Hepatocyte (in vitro differentiated cells): ENCODE data around the gene CATSPER1. TPM values are rescaled to one million over a fixed set of nuclear protein-coding genes. Genes with fewer than 3 reads are reported as not detected.
A peak's percentile ranks its signal among the peaks of the same experiment; 100 is the strongest.

ENCODE experiments used
- DNase-seq: peaks from one replicate; pipeline ENCODE4 v3.0.0-alpha.2; 2016; ENCODE audit warnings: low spot score
- H2AFZ ChIP-seq: fragments of 200-600 bp; sonication (generic); 2 replicates; pipeline ENCODE4 v1.6.0; 2016; ENCODE audit warnings: antibody characterized with exemption, mild to moderate bottlenecking
- H3K27ac ChIP-seq: fragments of 200-600 bp; sonication (generic); 2 replicates; pipeline ENCODE4 v1.5.1; 2016; ENCODE audit warnings: mild to moderate bottlenecking
- H3K27me3 ChIP-seq: fragments of 200-600 bp; sonication (generic); 2 replicates; pipeline ENCODE4 v1.6.1; 2016
- H3K36me3 ChIP-seq: fragments of 200-600 bp; sonication (generic); replicated peaks from 2 replicates; pipeline ENCODE4 v1.5.1; 2016; ENCODE audit warnings: low read depth; ENCODE audit not compliant: insufficient read depth
- H3K4me1 ChIP-seq: fragments of 200-600 bp; sonication (generic); 2 replicates; pipeline ENCODE4 v1.5.1; 2016; ENCODE audit warnings: mild to moderate bottlenecking, moderate library complexity; ENCODE audit not compliant: insufficient read depth
- H3K4me2 ChIP-seq: fragments of 200-600 bp; sonication (generic); 2 replicates; pipeline ENCODE4 v1.6.0; 2016
- H3K4me3 ChIP-seq: fragments of 200-600 bp; sonication (generic); 2 replicates; pipeline ENCODE4 v1.5.1; 2016; ENCODE audit warnings: mild to moderate bottlenecking
- H3K79me2 ChIP-seq: fragments of 200-600 bp; sonication (generic); 2 replicates; pipeline ENCODE4 v1.6.0; 2017; ENCODE audit warnings: mild to moderate bottlenecking
- H3K9me2 ChIP-seq: fragments of 200-600 bp; sonication (generic); replicated peaks from 2 replicates; pipeline ENCODE4 v1.6.0; 2017; ENCODE audit warnings: mild to moderate bottlenecking; ENCODE audit not compliant: insufficient read depth
- H3K9me3 ChIP-seq: fragments of 200-600 bp; sonication (generic); 2 replicates; pipeline ENCODE4 v1.5.1; 2016; ENCODE audit warnings: low read depth, mild to moderate bottlenecking
- H4K20me1 ChIP-seq: fragments of 200-600 bp; sonication (generic); 2 replicates; pipeline ENCODE4 v1.6.0; 2016; ENCODE audit warnings: mild to moderate bottlenecking; ENCODE audit not compliant: insufficient read depth, poor library complexity, severe bottlenecking
- EZH2 ChIP-seq: fragments of 200-600 bp; sonication (generic); IDR thresholded peaks from 2 replicates; pipeline ENCODE4 v1.6.1; 2016; ENCODE audit warnings: antibody characterized with exemption, mild to moderate bottlenecking, borderline replicate concordance
- EZH2phosphoT487 ChIP-seq: fragments of 200-600 bp; sonication (generic); IDR thresholded peaks from one replicate; pipeline ENCODE4 v1.6.1; 2018; ENCODE audit warnings: antibody characterized with exemption, mild to moderate bottlenecking, low read depth, moderate library complexity; ENCODE audit not compliant: unreplicated experiment, severe bottlenecking
- WGBS: methylation state at CpG from one replicate; pipeline ENCODE4 v1.1.6; 2016; ENCODE audit warnings: low lambda C conversion rate; ENCODE audit errors: missing lambda C conversion rate; 5-methylcytosine and 5-hydroxymethylcytosine counted together
- polyA plus RNA-seq: library from polyadenylated mRNA; unstranded; fragments of >200 nt; fragmentation: Nextera tagmentation; extraction: Ambion mirVana; gene quantifications from 2 replicates; pipeline ENCODE4 v1.2.1, GENCODE V29; 2016
- total RNA-seq: library from RNA; depleted of rRNA; stranded (reverse); fragments of >200 nt; gene quantifications from 2 replicates; pipeline ENCODE4 v1.2.3, GENCODE V29; 2014
- TF ChIP-seq, protein P1 (sequence below): fragments of 200-600 bp; sonication (generic); IDR thresholded peaks from 2 replicates; pipeline ENCODE4 v1.5.1; 2016; ENCODE audit warnings: antibody characterized with exemption, mild to moderate bottlenecking; ENCODE audit not compliant: poor library complexity

The CATSPER1 gene
- total and polyA plus RNA-seq, 2 experiments from 2014 or later, result not detected

DNA sequence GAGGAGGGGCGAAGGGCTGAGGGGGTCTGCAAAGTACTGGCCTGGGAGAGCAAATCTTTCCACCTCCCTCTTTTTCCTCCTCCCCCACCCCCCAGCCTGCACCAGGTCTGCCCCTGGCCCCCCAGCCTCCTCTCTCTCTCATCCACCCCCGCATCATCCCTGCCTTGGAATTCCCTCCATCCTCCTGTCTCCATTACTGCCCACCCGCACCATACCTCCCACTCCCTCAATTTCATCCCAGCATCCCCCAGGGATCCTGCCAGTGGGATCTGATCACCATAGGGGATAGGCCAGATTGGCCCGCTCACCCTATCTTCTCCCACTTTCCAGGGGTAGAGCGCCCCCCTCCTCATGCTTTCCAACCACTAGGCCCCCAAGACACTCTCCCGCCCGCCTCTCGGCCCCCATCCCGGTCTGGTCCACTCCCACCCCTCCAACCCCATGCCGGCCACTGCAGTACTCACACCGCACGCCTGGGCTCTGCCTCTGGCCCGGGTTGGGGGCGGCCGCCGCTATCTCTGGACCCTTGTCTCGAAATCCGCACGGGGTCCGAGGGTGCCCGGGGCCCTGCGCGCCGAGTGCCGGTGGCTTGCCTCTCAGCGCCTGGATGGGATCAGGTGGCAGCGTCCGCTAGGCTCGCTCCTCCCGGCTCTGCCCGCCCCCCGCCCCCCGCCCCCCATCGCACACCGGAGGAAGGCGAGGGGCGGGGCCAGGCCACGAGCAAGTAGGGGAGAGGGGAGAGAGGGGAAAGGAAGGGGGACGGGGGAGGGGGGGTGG is 22.5 kb upstream of the CATSPER1 start, which contains the start of gene GAL3ST3:
Gene GAL3ST3, minus strand, starts transcription at position 615 of the 777 bp plus-strand sequence. CDS start 3,746 bp downstream, outside the sequence.
- Histone ChIP-seq H3K79me2 (peaks cover 14% of the 10 kb centered on the region), H3K9me3 (no peaks in the 10 kb centered on the region), H2AFZ (peak within 1 kb of the TSS; percentile 52), H4K20me1 (peaks cover 5% of the 10 kb centered on the region), H3K4me2 (peak within 1 kb of the TSS; percentile 91), H3K4me3 (no peak within 1 kb of the TSS), H3K36me3 (no peaks in the 10 kb centered on the region), H3K27ac (no peak within 1 kb of the TSS), H3K9me2 (no peaks in the 10 kb centered on the region), H3K27me3 (no peaks in the 10 kb centered on the region), H3K4me1 (peaks cover 22% of the 10 kb centered on the region)
- 23% methylated on average over 12 of the region's 39 CpGs for WGBS
- peak; percentile 49 for DNase-seq
- TF ChIP-seq EZH2 (no peak), EZH2phosphoT487 (no peak)
- TF ChIP-seq, protein P1, sequence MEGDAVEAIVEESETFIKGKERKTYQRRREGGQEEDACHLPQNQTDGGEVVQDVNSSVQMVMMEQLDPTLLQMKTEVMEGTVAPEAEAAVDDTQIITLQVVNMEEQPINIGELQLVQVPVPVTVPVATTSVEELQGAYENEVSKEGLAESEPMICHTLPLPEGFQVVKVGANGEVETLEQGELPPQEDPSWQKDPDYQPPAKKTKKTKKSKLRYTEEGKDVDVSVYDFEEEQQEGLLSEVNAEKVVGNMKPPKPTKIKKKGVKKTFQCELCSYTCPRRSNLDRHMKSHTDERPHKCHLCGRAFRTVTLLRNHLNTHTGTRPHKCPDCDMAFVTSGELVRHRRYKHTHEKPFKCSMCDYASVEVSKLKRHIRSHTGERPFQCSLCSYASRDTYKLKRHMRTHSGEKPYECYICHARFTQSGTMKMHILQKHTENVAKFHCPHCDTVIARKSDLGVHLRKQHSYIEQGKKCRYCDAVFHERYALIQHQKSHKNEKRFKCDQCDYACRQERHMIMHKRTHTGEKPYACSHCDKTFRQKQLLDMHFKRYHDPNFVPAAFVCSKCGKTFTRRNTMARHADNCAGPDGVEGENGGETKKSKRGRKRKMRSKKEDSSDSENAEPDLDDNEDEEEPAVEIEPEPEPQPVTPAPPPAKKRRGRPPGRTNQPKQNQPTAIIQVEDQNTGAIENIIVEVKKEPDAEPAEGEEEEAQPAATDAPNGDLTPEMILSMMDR, result no peak

- H3K4me3 ChIP-seq, result no peak overlapping the region
- no peak overlapping the region for H3K27ac ChIP-seq
- H3K4me2 ChIP-seq, result no peak overlapping the region
Observed at GRCh38 chr11:66047541-66048365, 21.5 kb upstream of the CATSPER1 start.

DNA sequence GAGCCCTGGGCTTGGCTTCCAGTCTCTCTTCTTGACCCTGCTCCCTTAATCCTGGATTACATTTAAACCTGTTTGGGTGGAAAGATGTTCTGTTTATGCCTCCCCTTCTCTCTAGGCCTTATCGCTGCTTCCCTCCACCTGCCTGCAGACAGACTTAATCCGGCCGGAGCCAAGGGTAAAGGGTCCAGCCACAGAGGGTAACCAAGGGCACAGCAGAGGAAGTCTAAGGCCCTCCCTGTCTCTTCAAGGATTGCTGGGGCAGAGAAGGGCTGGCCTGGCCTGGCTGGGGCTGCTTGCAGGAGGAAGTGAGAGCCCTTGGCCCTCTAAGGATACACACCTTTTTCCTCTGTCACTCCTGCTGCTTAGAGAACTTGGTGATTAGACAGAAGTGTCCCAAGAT is 20.6 kb upstream of the CATSPER1 start:
- WGBS, result 80% methylated on average over 3 of the region's 3 CpGs
- Histone ChIP-seq H3K27me3 (no peaks in the 10 kb centered on the region), H2AFZ (no peak overlapping the region), H3K9me2 (no peaks in the 10 kb centered on the region), H3K4me1 (peaks cover 15% of the 10 kb centered on the region), H3K27ac (no peak overlapping the region), H3K4me3 (no peak overlapping the region), H4K20me1 (no peaks in the 10 kb centered on the region), H3K9me3 (no peaks in the 10 kb centered on the region), H3K79me2 (no peaks in the 10 kb centered on the region), H3K4me2 (no peak overlapping the region), H3K36me3 (no peaks in the 10 kb centered on the region)
- TF ChIP-seq EZH2 (no peak), EZH2phosphoT487 (no peak)
- TF ChIP-seq, protein P1, result no peak
- no peak for DNase-seq

More at GRCh38 chr11:66047541-66048365, 21.5 kb upstream of the CATSPER1 start:
- H2AFZ ChIP-seq, result no peak overlapping the region
- H3K9me3 ChIP-seq, result no peaks in the 10 kb centered on the region
- no peaks in the 10 kb centered on the region for H4K20me1 ChIP-seq
- no peaks in the 10 kb centered on the region for H3K27me3 ChIP-seq
- no peak for DNase-seq
- no peaks in the 10 kb centered on the region for H3K9me2 ChIP-seq
- no peaks in the 10 kb centered on the region for H3K36me3 ChIP-seq
- peaks cover 15% of the 10 kb centered on the region for H3K4me1 ChIP-seq
- 87% methylated on average over 11 of the region's 11 CpGs for WGBS
- TF ChIP-seq EZH2, result no peak
- TF ChIP-seq, protein P1, result no peak
- no peak for TF ChIP-seq EZH2phosphoT487
- peaks cover 5% of the 10 kb centered on the region for H3K79me2 ChIP-seq
